ENCODE measurements around the gene CFAP74.

The CFAP74 gene

GRCh38 chr1:2003541-2004131 is at the start of gene CFAP74:
TSS of gene CFAP74 (minus strand) at chr1:2003786. CDS start at chr1:1990956, 12,830 bp downstream.
- peak in 35 of 51 donors; percentile 12 to 69 (median 49) for DNase-seq

GRCh38 chr1:2053217-2053616 is 49.6 kb upstream of the CFAP74 start:
- no peak for DNase-seq

GRCh38 chr1:2052756-2053155 is 49.2 kb upstream of the CFAP74 start:
- no peak for DNase-seq

- DNase-seq, result no peak
Measured at GRCh38 chr1:2052054-2052679, 48.6 kb upstream of the CFAP74 start.

GRCh38 chr1:2050793-2051682 is 47.5 kb upstream of the CFAP74 start:
- DNase-seq, result no peak

GRCh38 chr1:2050461-2050792 is 46.8 kb upstream of the CFAP74 start:
- DNase-seq, result no peak

- DNase-seq, result peak in 8 of 51 donors; percentile 10 to 55 (median 28)
Measured at GRCh38 chr1:2049718-2050431, 46.3 kb upstream of the CFAP74 start, which contains the start of gene PRKCZ. TSS of gene PRKCZ (plus strand) at chr1:2050411. CDS start at chr1:2050631, 220 bp downstream.

GRCh38 chr1:2049225-2049717 is 45.7 kb upstream of the CFAP74 start:
- no peak for DNase-seq

GRCh38 chr1:2047749-2048729 is 44.5 kb upstream of the CFAP74 start:
- DNase-seq, result no peak

GRCh38 chr1:2046953-2047748 is 43.6 kb upstream of the CFAP74 start:
- no peak for DNase-seq

- DNase-seq, result peak in 13 of 51 donors; percentile 5 to 49 (median 20)
Measured at GRCh38 chr1:2046174-2046917, 42.8 kb upstream of the CFAP74 start.

GRCh38 chr1:2045468-2046173 is 42.0 kb upstream of the CFAP74 start:
- no peak for DNase-seq

- peak in 46 of 51 donors; percentile 3 to 82 (median 50) for DNase-seq
Measured at GRCh38 chr1:2044510-2045319, 41.1 kb upstream of the CFAP74 start.

- DNase-seq, result no peak
Measured at GRCh38 chr1:2043886-2044285, 40.3 kb upstream of the CFAP74 start.

GRCh38 chr1:2042830-2043773 is 39.5 kb upstream of the CFAP74 start:
- DNase-seq, result peak in 3 of 51 donors; percentile 8 to 14 (median 13)

GRCh38 chr1:2041887-2042286 is 38.3 kb upstream of the CFAP74 start:
- no peak for DNase-seq
